GOT3 (cell line): ENCODE data around the gene TDRD6.

Experiments
- DNase-seq: peaks from one replicate; lab custom pipeline; 2025; ENCODE audit warnings: mixed read lengths; lab: John Stamatoyannopoulos, UW

Gene TDRD6

DNA sequence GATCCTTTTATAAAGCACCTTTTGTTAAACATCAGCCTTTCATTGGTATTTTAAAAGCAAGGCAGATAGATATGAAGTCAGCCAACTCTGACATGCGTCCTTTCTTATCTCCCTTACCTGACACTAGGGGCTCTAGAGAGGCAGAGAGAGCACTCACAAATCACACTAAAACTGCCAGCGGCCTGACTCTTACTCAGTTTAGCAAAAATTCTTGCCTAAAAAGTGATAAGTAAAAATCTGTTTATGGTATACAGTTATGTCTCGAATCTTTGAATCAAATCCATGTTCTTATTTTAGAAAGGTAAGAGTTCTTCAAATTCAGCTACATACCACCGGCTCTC lies 10.4 kb upstream of the TDRD6 start:
- DNase-seq = no peak

- DNase-seq = no peak
Observed at GRCh38 chr6:46684771-46685170, 2.9 kb upstream of the TDRD6 start.

DNA sequence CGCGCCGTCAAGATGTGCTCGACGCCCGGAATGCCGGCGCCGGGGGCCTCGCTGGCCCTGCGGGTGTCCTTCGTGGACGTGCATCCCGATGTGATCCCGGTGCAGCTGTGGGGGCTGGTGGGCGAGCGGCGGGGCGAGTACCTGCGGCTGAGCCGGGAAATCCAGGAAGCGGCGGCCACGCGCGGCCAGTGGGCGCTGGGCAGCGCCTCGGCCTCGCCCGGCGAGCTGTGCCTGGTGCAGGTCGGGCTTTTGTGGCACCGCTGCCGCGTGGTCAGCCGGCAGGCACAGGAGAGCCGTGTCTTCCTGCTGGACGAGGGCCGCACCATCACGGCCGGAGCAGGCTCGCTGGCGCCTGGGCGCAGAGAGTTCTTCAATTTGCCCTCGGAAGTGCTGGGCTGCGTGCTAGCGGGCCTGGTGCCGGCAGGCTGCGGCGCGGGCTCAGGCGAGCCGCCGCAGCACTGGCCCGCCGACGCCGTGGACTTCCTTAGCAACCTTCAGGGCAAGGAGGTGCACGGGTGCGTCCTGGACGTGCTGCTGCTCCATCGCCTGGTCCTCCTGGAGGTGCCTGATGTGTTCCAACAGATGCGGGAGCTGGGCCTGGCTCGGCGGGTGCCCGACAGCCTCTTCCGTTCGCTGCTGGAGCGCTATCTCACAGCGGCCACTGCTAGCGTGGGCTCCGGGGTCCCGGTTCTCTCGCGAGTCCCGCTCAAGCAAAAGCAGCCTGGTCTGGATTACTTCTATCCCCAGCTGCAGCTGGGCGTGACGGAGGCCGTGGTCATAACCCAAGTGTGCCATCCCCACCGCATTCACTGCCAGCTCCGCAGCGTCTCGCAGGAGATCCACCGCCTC lies 656 bp downstream of the TDRD6 start:
- no peak for DNase-seq

DNA sequence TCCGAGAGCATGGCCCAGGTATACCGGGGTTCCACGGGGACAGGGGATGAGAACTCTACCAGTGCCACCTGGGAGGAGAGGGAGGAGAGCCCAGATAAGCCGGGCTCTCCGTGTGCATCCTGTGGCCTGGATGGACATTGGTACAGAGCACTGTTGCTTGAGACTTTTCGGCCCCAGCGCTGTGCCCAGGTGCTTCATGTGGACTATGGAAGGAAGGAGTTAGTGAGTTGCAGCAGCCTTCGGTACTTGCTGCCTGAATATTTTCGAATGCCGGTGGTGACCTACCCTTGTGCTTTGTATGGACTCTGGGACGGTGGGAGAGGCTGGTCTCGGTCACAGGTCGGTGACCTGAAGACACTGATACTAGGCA lies 1.3 kb downstream of the TDRD6 start:
- DNase-seq = no peak

DNA sequence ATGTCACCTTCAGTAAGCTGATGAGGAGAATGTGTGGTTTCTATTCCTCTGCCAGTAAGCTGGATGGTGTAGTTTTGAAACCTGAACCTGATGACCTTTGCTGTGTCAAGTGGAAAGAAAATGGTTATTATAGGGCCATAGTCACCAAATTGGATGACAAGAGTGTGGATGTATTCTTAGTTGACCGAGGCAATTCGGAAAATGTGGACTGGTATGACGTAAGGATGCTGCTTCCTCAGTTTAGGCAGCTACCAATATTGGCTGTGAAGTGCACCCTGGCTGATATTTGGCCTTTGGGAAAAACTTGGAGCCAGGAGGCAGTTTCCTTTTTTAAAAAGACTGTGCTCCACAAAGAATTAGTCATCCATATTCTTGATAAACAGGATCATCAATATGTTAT lies 2.0 kb downstream of the TDRD6 start:
- no peak for DNase-seq

- no peak for DNase-seq
Observed at GRCh38 chr6:46690141-46690755, 2.6 kb downstream of the TDRD6 start.

DNA sequence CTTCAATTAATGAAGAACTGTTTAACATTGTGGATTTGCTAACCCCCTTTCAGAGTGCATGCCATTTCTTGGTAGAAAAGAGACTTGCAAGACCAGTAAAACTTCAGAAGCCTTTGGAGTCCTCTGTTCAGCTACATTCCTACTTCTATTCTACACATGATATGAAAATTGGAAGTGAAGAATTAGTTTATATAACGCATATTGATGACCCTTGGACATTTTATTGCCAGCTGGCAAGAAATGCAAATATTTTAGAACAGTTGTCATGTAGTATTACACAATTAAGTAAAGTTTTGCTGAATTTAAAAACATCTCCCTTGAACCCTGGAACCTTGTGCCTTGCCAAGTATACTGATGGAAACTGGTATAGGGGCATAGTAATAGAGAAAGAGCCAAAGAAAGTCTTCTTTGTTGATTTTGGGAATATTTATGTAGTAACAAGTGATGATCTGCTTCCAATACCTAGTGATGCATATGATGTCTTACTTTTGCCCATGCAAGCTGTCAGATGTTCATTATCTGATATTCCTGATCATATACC lies 3.3 kb downstream of the TDRD6 start:
- no peak for DNase-seq

- no peak for DNase-seq
Observed at GRCh38 chr6:46699970-46700369, 12.3 kb downstream of the TDRD6 start.

DNA sequence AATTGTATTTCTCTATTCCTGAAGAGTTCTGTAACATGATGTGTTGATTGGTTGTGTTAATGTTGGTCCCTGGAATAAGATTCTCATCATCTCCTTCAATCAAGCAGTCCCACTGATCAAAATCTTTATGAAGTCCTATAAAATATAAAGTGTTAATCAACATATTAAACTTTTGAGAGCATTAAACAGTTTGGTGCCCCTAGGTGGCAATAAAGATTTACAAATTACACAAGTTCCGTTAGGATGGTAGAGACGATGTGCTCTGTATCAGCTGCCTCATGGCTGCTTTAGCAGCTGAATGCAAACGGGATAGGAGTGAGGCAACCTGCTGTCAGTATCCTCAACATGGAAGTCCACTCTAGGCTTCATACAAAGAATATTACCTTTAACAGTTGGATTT lies 16.9 kb downstream of the TDRD6 start:
- DNase-seq = no peak

DNA sequence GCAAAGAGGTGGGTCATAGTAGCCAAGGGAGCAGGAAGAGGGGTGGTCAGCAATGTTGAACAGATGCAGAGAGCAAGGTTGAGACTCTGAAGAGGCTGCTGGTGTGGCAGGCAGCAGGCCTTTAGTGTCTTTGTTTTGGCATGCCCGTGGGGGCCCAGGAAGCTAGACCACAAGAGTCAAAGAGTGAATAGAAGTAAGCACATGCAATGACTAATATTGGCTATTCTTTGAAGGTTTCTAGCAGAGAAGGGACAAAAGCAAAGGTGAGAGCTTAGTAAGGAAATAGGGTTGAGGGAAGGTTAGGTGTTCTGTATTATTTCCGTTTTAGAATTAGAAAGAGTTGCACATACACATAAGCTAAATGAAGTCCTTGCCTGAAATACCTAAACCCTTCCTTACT lies 18.8 kb downstream of the TDRD6 start:
- DNase-seq = no peak

DNA sequence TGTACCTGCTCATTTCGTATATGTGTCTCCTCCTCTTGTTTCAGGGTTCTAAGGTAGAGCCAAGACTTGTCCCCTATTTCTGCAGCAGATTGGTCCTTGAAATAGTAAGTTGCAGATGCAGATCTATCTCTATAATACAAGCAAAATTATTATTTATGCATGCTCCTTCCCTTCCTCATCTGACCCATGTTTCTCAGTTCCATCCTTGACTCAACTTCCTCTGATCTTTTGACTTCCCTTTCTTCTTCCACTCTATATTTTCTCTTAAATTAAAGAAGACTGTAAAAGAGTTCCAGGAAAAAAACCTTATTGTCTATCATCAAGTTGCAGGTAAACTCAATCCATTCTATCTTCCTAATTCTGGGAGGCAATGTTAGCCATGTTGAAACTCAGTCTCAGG lies 23.8 kb downstream of the TDRD6 start:
- no peak for DNase-seq

DNA sequence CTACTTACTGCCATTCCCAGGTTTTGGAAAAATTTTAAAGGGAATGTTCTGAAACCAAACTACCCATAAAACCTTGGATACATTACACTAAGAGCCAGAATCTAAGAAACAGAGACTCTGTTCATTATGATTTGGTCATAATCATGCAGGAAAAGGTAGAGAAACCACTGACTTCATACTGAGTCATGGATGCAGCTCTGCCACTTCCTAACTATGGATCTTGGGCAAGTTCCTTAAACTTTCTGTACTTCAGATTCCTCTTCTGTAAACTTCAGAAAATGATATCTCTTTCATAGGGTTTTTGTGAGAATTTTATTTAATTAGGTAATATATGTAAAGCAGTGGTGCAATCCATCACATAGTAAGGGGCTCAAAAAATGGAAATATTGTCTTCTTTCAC lies 27.5 kb downstream of the TDRD6 start:
- DNase-seq = no peak

- no peak for DNase-seq
Observed at GRCh38 chr6:46719099-46719498, 31.4 kb downstream of the TDRD6 start.

DNA sequence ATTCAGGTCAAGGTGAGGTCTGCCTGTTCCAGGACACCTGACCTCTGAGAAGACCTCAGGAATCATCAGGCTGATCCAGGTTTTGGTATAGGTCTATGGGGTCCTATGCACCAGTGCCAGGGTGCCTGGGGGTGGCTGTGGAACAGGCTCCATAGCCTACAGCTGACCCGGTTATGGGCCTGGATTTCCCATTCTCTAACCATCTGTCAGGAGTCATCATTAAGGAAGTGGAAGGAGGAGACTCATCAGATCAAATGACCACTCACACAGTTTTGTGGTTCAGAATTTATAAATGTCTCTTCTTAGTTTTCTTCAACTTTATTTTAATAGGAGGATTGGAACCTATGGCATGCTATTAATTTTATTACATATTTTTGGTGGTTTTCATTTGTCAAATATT lies 32.7 kb downstream of the TDRD6 start:
- DNase-seq = no peak

- DNase-seq = no peak
Observed at GRCh38 chr6:46729787-46730326, 42.2 kb downstream of the TDRD6 start.

DNA sequence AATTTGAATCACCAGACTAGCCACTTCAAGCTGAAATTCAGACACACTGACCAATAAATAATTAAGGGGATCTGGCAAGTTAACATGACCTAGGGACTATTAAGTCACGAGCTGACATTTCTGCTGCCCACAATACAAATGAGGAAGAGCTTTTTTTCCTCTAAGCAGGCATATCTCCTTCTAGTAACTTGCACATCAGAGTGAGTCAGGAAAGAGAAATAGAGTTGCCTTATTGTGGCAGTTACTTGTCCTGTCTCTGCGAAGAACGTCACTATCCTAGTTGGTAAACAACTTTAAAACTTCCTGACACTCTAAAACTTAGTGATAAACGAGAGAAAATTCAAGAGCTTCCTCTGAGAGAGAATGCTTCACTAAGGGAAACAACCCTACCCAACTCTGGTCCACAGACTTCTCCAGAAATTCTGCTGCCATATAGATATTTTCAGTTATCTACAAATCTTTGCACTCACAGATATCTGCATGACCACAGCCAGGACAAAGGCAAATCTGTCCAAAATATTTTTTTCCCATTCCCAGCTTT lies 43.3 kb downstream of the TDRD6 start:
- DNase-seq = no peak

- DNase-seq = no peak
Observed at GRCh38 chr6:46733341-46733801, 45.7 kb downstream of the TDRD6 start.

DNA sequence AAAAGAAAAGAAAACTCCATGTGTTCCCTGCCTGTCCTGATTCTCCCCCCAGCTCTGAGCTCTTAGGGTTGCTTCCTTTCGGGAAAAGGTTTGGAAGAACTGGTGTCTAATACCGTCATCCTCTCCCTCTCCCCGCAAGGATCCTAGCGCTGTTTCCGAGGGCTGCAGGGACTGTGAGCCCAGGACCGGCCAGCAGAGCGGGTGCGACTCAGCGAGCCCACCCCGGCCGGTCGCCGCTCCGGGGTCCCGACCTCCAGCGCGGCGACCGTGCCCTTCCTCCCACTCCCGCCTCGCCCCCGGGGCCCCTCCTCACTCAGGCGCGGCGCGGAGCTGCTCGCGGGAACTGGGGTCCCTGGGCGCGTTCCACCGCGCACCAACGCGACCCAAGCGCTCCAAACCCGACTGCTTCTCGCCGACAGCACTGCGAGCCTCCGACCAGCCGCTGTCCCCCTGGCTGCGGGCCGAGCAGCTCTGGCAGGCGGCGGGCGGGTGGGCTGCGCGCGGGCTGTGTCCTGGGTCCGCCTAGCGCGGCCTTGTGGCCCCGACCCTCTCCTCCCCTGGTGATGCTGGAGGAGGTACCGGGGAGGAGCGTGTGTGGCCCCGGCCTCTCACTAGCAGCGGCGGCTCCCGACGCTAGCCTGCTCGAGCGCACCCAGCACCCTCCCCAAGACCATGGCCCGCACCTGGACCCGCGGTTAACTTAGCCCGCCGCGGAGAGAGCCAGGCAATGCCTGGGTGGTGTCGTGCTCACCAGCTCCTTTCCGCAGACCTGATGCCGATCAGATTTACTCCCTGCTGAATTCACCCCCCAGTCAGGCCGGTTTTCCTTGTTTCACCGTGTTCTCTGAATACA lies 47.4 kb downstream of the TDRD6 start, which contains the start of gene PLA2G7:
PLA2G7 (minus strand) TSS at position 509 of the 853 bp plus-strand sequence. CDS start 12,484 bp downstream, outside the sequence.
- DNase-seq = no peak

DNA sequence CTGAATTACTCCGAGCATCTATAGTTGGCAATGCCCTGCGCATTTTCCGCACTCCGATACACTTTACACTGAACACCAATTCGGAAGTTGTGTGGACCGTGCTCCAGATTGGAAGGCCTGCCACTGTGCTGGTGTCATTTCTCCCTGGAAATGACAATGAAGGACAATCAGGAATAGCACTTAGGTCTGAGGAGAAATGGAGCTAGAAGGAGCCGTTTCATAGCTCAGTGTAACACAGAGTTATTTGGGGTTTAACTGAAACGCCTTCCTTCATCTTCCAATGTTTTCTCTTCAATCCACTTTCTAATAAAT lies 48.0 kb downstream of the TDRD6 start:
- DNase-seq = no peak

- DNase-seq = no peak
Observed at GRCh38 chr6:46736906-46737305, 49.2 kb downstream of the TDRD6 start.

DNA sequence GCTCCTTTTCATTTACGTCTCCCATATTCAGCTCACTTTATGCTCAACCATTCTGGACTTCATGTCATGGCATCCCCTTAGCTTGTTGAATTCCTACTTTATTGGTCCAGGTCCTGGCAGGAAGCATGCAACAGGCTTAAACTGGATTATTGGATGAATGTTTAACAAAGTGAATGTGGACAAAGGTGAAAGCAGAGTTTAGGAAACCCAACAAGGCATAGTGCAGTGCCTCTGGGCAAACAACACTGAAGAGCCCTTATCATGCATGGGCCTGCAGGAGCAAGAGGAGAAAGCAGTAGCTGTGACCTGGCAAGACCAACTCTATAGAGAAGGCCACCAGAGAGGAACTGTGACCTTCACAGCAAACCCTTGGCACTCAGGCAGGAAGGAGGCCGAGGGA lies 53.8 kb downstream of the TDRD6 start:
- no peak for DNase-seq

GRCh38 chr6:46741910-46742309 lies 54.2 kb downstream of the TDRD6 start:
- DNase-seq = no peak
